Measurements from ENCODE around the gene SULT1C4. TPM values are rescaled to one million over a fixed set of nuclear protein-coding genes. Genes with fewer than 3 reads are reported as not detected.

Gene SULT1C4
- polyA plus RNA-seq, 1 experiment, result 4.0 TPM

- Histone ChIP-seq H3K9me3 (ENCODE audit: control insufficient read depth, insufficient read depth, low read length) (no peaks in the 10 kb centered on the region), H3K4me3 (ENCODE audit: low read depth, low read length) (no peak overlapping the region), H3K27ac (ENCODE audit: low read depth, low read length) (no peak overlapping the region), H3K27me3 (ENCODE audit: control insufficient read depth, insufficient read depth, low read length) (no peaks in the 10 kb centered on the region)
- no peak for TF ChIP-seq CTCF (IDR thresholded peaks at IDR 0.05; ENCODE audit: low read depth, low read length)
- ChIA-PET CTCF (interaction anchor here (1.7 kb wide), 1 partner anchor 13 kb away, joined by 5 read pairs; no protein-coding TSS in a partner anchor), POLR2A (no interaction called here)
- DNase-seq (ENCODE audit: low read depth, low spot score), result no peak
Observed at GRCh38 chr2:108370080-108370479, 7.7 kb upstream of the SULT1C4 start.

GRCh38 chr2:108376774-108377173, 980 bp upstream of the SULT1C4 start:
- TF ChIP-seq CTCF (IDR thresholded peaks at IDR 0.05; ENCODE audit: low read depth, low read length), result no peak
- Histone ChIP-seq H3K4me3 (ENCODE audit: low read depth, low read length) (no peak overlapping the region), H3K9me3 (ENCODE audit: control insufficient read depth, insufficient read depth, low read length) (no peaks in the 10 kb centered on the region), H3K27me3 (ENCODE audit: control insufficient read depth, insufficient read depth, low read length) (no peaks in the 10 kb centered on the region), H3K27ac (ENCODE audit: low read depth, low read length) (no peak overlapping the region)
- ChIA-PET CTCF (no interaction called here), POLR2A (no interaction called here)
- DNase-seq (ENCODE audit: low read depth, low spot score), result no peak

GRCh38 chr2:108377401-108377800, 353 bp upstream of the SULT1C4 start:
- DNase-seq (ENCODE audit: low read depth, low spot score), result peak; percentile 66
- TF ChIP-seq CTCF (IDR thresholded peaks at IDR 0.05; ENCODE audit: low read depth, low read length), result no peak
- Histone ChIP-seq H3K27me3 (ENCODE audit: control insufficient read depth, insufficient read depth, low read length) (no peaks in the 10 kb centered on the region), H3K9me3 (ENCODE audit: control insufficient read depth, insufficient read depth, low read length) (no peaks in the 10 kb centered on the region), H3K4me3 (ENCODE audit: low read depth, low read length) (no peak overlapping the region; the same call in 1 of the 2 replicates), H3K27ac (ENCODE audit: low read depth, low read length) (no peak overlapping the region)
- POLR2A ChIA-PET, result interaction anchor here (0.6 kb wide), 1 partner anchor 11 kb away, joined by 3 read pairs; no protein-coding TSS in a partner anchor
- CTCF ChIA-PET, result interaction anchor here (0.7 to 1.0 kb wide), 3 partner anchors 26 to 259 kb away, joined by 3 read pairs; no protein-coding TSS in a partner anchor

GRCh38 chr2:108378851-108379250, 1.1 kb downstream of the SULT1C4 start:
- Histone ChIP-seq H3K27me3 (ENCODE audit: control insufficient read depth, insufficient read depth, low read length) (no peaks in the 10 kb centered on the region), H3K27ac (ENCODE audit: low read depth, low read length) (no peak overlapping the region), H3K9me3 (ENCODE audit: control insufficient read depth, insufficient read depth, low read length) (no peaks in the 10 kb centered on the region), H3K4me3 (ENCODE audit: low read depth, low read length) (no peak overlapping the region)
- ChIA-PET POLR2A (interaction anchor here (1.2 kb wide), 1 partner anchor 70 kb away, joined by 3 read pairs; the partner anchor contains the start of gene GCC2), CTCF (interaction anchor here (0.6 kb wide), 1 partner anchor 83 kb away, joined by 4 read pairs; no protein-coding TSS in a partner anchor)
- no peak for DNase-seq (ENCODE audit: low read depth, low spot score)
- TF ChIP-seq CTCF (IDR thresholded peaks at IDR 0.05; ENCODE audit: low read depth, low read length), result no peak

- DNase-seq (ENCODE audit: low read depth, low spot score), result no peak
- ChIA-PET POLR2A (no interaction called here), CTCF (no interaction called here)
- TF ChIP-seq CTCF (IDR thresholded peaks at IDR 0.05; ENCODE audit: low read depth, low read length), result no peak
- no peak overlapping the region for H3K27ac ChIP-seq (ENCODE audit: low read depth, low read length)
- H3K27me3 ChIP-seq (ENCODE audit: control insufficient read depth, insufficient read depth, low read length), result no peaks in the 10 kb centered on the region
- H3K4me3 ChIP-seq (ENCODE audit: low read depth, low read length), result no peak overlapping the region
- H3K9me3 ChIP-seq (ENCODE audit: control insufficient read depth, insufficient read depth, low read length), result no peaks in the 10 kb centered on the region
Observed at GRCh38 chr2:108382196-108382595, 4.4 kb downstream of the SULT1C4 start.
